Pons (tissue), 1 donor: ENCODE data around the gene CRYBB1.
A peak's percentile ranks its signal among the peaks of the same experiment; 100 is the strongest.

Experiments
- DNase-seq: peaks from one replicate; pipeline ENCODE4 v3.0.0-alpha.2; 2016; ENCODE audit warnings: low spot score

The CRYBB1 gene

GRCh38 chr22:26606611-26607010, 11.2 kb downstream of the CRYBB1 start:
- no peak for DNase-seq

- no peak for DNase-seq
Measured at GRCh38 chr22:26604368-26604767, 13.5 kb downstream of the CRYBB1 start.

- DNase-seq, result no peak
Measured at GRCh38 chr22:26602127-26602526, 15.7 kb downstream of the CRYBB1 start.

GRCh38 chr22:26601726-26602125, 16.1 kb downstream of the CRYBB1 start:
- no peak for DNase-seq

- DNase-seq, result no peak
Measured at GRCh38 chr22:26599505-26599904, 18.3 kb downstream of the CRYBB1 start.

GRCh38 chr22:26597480-26597879, 20.3 kb downstream of the CRYBB1 start:
- no peak for DNase-seq

GRCh38 chr22:26597026-26597425, 20.8 kb downstream of the CRYBB1 start:
- DNase-seq, result no peak

GRCh38 chr22:26593763-26594162, 24.1 kb downstream of the CRYBB1 start:
- no peak for DNase-seq

- no peak for DNase-seq
Measured at GRCh38 chr22:26592421-26592891, 25.4 kb downstream of the CRYBB1 start.

GRCh38 chr22:26589845-26590736, 27.7 kb downstream of the CRYBB1 start, which contains the start of gene TPST2:
Gene TPST2 (minus strand): TSS chr22:26590132. CDS start chr22:26541630, 48,502 bp downstream.
- DNase-seq, result peak; percentile 64

GRCh38 chr22:26589367-26589844, 28.4 kb downstream of the CRYBB1 start:
- DNase-seq, result no peak

- no peak for DNase-seq
Measured at GRCh38 chr22:26588729-26589366, 29.0 kb downstream of the CRYBB1 start.

- no peak for DNase-seq
Measured at GRCh38 chr22:26587991-26588613, 29.7 kb downstream of the CRYBB1 start.

GRCh38 chr22:26586556-26587325, 31.1 kb downstream of the CRYBB1 start:
- no peak for DNase-seq

- no peak for DNase-seq
Measured at GRCh38 chr22:26585104-26585790, 32.6 kb downstream of the CRYBB1 start.

- DNase-seq, result no peak
Measured at GRCh38 chr22:26584010-26584409, 33.8 kb downstream of the CRYBB1 start.

- no peak for DNase-seq
Measured at GRCh38 chr22:26581633-26582168, 36.1 kb downstream of the CRYBB1 start.

GRCh38 chr22:26581026-26581425, 36.8 kb downstream of the CRYBB1 start:
- DNase-seq, result no peak

GRCh38 chr22:26580240-26580962, 37.4 kb downstream of the CRYBB1 start:
- no peak for DNase-seq

- DNase-seq, result peak; percentile 35
Measured at GRCh38 chr22:26579331-26579886, 38.4 kb downstream of the CRYBB1 start.
